Measurements from ENCODE around the gene PCDH18.

The PCDH18 gene

DNA sequence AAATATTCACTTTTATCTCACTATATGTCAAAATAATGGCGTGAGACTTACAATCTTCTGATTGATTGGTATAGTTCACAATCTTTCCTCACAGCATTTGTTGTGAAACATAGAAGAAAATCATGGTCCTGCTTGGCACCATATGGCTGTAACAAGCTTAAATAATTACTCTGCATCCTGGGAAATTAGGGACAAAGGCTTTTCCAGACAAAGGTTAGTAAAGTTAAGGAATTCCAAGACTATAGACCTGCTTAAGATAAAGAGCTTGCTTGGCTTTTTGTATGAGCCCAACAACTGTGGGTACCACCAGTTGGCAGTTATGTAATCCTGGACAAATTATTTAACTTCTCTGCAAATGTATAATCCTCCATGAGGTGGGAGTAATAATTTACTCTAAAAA is 3.4 kb upstream of the PCDH18 start:
- no peak for TF ChIP-seq FOXP2 (optimal IDR thresholded peaks at IDR 0.05; ENCODE audit: borderline replicate concordance, extremely low read depth, extremely low read length, insufficient read depth)
- no peak for TF ChIP-seq SIN3A (IDR thresholded peaks at IDR 0.05; ENCODE audit: borderline replicate concordance, insufficient read depth, low read length)
- no peak for TF ChIP-seq POLR2AphosphoS5 (IDR thresholded peaks at IDR 0.05; ENCODE audit: low read depth, low read length)
- no peak for TF ChIP-seq TAF1 (IDR thresholded peaks at IDR 0.05; ENCODE audit: borderline replicate concordance, insufficient read depth, low read length)
- TF ChIP-seq, protein P1, sequence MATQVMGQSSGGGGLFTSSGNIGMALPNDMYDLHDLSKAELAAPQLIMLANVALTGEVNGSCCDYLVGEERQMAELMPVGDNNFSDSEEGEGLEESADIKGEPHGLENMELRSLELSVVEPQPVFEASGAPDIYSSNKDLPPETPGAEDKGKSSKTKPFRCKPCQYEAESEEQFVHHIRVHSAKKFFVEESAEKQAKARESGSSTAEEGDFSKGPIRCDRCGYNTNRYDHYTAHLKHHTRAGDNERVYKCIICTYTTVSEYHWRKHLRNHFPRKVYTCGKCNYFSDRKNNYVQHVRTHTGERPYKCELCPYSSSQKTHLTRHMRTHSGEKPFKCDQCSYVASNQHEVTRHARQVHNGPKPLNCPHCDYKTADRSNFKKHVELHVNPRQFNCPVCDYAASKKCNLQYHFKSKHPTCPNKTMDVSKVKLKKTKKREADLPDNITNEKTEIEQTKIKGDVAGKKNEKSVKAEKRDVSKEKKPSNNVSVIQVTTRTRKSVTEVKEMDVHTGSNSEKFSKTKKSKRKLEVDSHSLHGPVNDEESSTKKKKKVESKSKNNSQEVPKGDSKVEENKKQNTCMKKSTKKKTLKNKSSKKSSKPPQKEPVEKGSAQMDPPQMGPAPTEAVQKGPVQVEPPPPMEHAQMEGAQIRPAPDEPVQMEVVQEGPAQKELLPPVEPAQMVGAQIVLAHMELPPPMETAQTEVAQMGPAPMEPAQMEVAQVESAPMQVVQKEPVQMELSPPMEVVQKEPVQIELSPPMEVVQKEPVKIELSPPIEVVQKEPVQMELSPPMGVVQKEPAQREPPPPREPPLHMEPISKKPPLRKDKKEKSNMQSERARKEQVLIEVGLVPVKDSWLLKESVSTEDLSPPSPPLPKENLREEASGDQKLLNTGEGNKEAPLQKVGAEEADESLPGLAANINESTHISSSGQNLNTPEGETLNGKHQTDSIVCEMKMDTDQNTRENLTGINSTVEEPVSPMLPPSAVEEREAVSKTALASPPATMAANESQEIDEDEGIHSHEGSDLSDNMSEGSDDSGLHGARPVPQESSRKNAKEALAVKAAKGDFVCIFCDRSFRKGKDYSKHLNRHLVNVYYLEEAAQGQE (IDR thresholded peaks at IDR 0.05; ENCODE audit: insufficient read depth in 1 of 2, low read depth in 2 of 2, low read length in 2 of 2): no peak

DNA sequence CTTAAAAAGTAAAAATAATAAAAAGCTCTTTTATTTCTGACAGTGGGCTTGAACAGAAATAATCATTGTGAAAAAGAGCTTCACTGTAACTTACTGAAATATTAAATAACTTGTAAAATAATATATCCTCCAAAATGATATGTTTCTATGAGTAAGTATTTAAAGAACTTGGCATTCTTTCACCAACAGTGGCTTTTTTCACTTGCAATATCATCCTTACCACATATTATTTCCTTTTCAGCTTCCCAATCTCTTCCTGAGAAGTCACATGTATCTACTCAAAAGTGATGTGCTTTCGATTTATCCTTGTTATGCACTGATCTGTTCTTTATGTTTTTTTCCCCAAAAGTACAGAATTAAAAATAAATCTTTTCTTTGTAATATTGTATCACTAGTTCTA is 2.2 kb upstream of the PCDH18 start:
- TF ChIP-seq SIN3A (IDR thresholded peaks at IDR 0.05; ENCODE audit: borderline replicate concordance, insufficient read depth, low read length) (no peak), FOXP2 (optimal IDR thresholded peaks at IDR 0.05; ENCODE audit: borderline replicate concordance, extremely low read depth, extremely low read length, insufficient read depth) (no peak)
- TF ChIP-seq, protein P1 (IDR thresholded peaks at IDR 0.05; ENCODE audit: insufficient read depth in 1 of 2, low read depth in 2 of 2, low read length in 2 of 2): no peak

DNA sequence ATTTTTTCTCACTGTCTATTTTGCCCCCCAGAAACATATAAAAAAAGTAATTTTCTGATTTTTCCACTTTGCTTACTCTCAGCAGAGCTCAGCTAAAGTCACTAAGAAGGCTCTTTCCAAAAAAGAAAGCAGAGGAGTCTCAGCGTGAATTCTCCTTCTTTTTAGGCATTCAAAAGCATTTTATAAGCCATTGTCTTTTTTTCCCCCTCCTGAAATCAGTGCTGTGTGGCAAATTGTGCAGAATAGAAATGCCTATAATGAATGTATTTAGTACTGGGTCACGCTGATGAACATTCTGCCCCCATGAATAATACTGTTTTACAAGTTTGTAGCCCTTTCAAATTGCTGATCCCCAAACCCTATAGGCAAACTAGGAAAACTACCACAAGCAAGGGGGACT is 1.6 kb upstream of the PCDH18 start:
- TF ChIP-seq, protein P1 (IDR thresholded peaks at IDR 0.05; ENCODE audit: insufficient read depth in 1 of 2, low read depth in 2 of 2, low read length in 2 of 2): no peak
- TF ChIP-seq FOXP2 (optimal IDR thresholded peaks at IDR 0.05; ENCODE audit: borderline replicate concordance, extremely low read depth, extremely low read length, insufficient read depth) (no peak), TAF1 (IDR thresholded peaks at IDR 0.05; ENCODE audit: borderline replicate concordance, insufficient read depth, low read length) (no peak), SIN3A (IDR thresholded peaks at IDR 0.05; ENCODE audit: borderline replicate concordance, insufficient read depth, low read length) (no peak), POLR2AphosphoS5 (IDR thresholded peaks at IDR 0.05; ENCODE audit: low read depth, low read length) (no peak)

DNA sequence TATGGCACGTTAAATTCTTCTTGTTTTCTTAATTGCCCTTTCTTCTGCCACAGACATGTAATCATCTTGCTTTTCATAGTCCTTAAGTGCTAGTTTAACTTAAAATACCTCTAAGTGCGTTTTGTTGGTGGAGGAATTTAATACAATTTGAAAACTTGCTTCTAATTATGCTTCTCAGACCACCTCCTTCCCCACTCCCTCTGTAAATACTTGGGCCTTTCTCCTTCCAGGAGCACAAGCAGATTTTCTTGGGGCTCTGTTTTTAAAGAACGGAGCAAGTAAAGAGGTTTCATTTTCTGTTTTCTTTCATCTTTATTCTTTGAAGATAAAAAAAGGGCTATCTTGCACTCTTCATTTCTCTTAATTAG is 559 bp upstream of the PCDH18 start:
- TF ChIP-seq, protein P1 (IDR thresholded peaks at IDR 0.05; ENCODE audit: insufficient read depth in 1 of 2, low read depth in 2 of 2, low read length in 2 of 2): no peak
- TF ChIP-seq TAF1 (IDR thresholded peaks at IDR 0.05; ENCODE audit: borderline replicate concordance, insufficient read depth, low read length): no peak
- TF ChIP-seq FOXP2 (optimal IDR thresholded peaks at IDR 0.05; ENCODE audit: borderline replicate concordance, extremely low read depth, extremely low read length, insufficient read depth): no peak
- no peak for TF ChIP-seq SIN3A (IDR thresholded peaks at IDR 0.05; ENCODE audit: borderline replicate concordance, insufficient read depth, low read length)
- no peak for TF ChIP-seq POLR2AphosphoS5 (IDR thresholded peaks at IDR 0.05; ENCODE audit: low read depth, low read length)
